ENCODE data around the gene PIAS1. TPM values are rescaled to one million over a fixed set of nuclear protein-coding genes. Genes with fewer than 3 reads are reported as not detected.

The PIAS1 gene
- total and polyA plus RNA-seq, 2 donors (not counting 3 experiments of a cell fraction or from before 2014, with no cell fraction given), result 23.7 to 24.2 TPM

DNA sequence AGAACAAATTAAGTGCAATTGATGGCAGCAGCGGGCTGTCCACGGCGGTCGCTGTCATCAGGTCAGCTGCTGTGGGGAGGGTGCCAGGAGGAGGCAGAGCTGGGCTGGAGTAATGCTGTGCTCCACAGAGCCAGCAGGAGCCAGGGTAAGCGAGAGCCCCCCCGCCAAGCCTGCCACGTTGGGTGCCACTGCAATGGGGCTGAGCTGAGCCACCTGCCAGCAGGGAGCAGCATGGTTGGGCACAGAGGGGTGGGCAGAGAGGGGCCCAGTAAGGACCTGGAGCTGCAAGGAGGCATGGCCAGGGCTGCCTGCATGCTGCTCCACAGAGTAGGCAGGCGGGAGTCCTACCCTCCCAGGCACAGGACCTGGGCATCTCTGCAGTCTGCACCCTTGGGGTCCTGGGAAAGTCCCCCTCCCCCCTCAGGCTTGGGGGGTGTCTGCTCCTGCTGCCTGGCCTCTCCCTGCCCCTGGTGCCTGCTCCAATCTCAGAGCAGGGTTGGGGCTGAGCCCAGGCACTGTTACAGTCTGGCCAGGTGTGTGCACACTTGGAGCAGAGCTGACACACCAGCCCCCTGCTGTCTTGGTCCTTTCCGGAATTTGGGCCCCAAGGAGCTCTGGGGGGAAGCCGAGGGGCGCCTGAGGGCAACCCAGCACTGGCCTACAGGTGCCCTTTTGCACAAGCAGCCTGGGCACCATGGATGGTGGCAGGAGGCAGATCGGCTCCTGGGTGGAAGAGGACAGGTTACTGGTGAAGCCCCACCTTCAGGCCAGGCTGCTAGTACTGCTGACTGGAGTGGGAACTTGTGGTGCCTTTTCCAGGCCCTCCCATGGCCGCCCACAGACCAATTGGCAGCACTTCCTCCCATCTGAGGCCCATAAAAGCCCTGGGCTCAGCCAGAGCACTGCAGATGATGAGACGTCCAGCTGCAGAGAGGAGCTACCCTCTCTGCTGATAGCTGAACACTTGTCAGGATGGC lies 8.5 kb upstream of the PIAS1 start:
- Histone ChIP-seq H3K4me2 (ENCODE audit: insufficient read depth, low read length) (no peak overlapping the region), H3K27ac (ENCODE audit: insufficient read depth, low read depth, low read length) (no peak overlapping the region), H3K27me3 (ENCODE audit: control insufficient read depth in 2 of 2, insufficient read depth in 2 of 2, low read length in 2 of 2) (peaks cover 2 to 4% of the 10 kb centered on the region in 2 experiments), H2AFZ (ENCODE audit: low read depth, low read length) (no peak overlapping the region), H3K79me2 (ENCODE audit: control insufficient read depth, insufficient read depth, low read length) (no peaks in the 10 kb centered on the region), H3K4me3 (replicated peaks in 1 of 3; ENCODE audit: insufficient read depth in 1 of 3, low read depth in 1 of 3, low read length in 3 of 3) (no peak overlapping the region), H3K9me1 (replicated peaks; ENCODE audit: control insufficient read depth, extremely low read depth, insufficient read depth, low read length) (no peaks in the 10 kb centered on the region), H3K9ac (replicated peaks; ENCODE audit: extremely low read depth, insufficient read depth, low read length) (no peak overlapping the region), H3K4me1 (ENCODE audit: control insufficient read depth, extremely low read depth, insufficient read depth, low read length) (no peaks in the 10 kb centered on the region), H3K9me3 (replicated peaks; ENCODE audit: control insufficient read depth, insufficient read depth, low read length) (no peaks in the 10 kb centered on the region), H3K36me3 (ENCODE audit: control insufficient read depth in 2 of 2, extremely low read depth in 1 of 2, insufficient read depth in 2 of 2, low read length in 2 of 2) (no peaks in the 10 kb centered on the region), H4K20me1 (replicated peaks; ENCODE audit: control insufficient read depth, extremely low read depth, insufficient read depth, low read length) (no peaks in the 10 kb centered on the region)
- dilution Hi-C loops (cut with MboI; ENCODE audit: extremely low pct_ligation_motif_present, low sequenced_read_pairs) (no loop called here), intact Hi-C loops (cut with micrococcal nuclease) (no loop called here)
- FAIRE-seq, result no peak
- no TSS peak for BruUV-seq (replicated peaks)
- no peak for DNase-seq (ENCODE audit: low read depth, low spot score)
- CTCF ChIA-PET, result interaction anchor here (1.1 to 1.7 kb wide), 2 partner anchors 108 to 110 kb away, joined by 3 to 4 read pairs; no protein-coding TSS in a partner anchor
- TF ChIP-seq POLR2A (IDR thresholded peaks at IDR 0.05; ENCODE audit: low read depth, low read length), result no peak
- TF ChIP-seq MYC (IDR thresholded peaks at IDR 0.05; ENCODE audit: low read depth, low read length), result no peak
- TF ChIP-seq EZH2 (IDR thresholded peaks at IDR 0.05; ENCODE audit: borderline replicate concordance, low read depth, low read length, severe bottlenecking), result no peak
- no peak for TF ChIP-seq POLR2AphosphoS5 (IDR thresholded peaks at IDR 0.05; ENCODE audit: insufficient read depth, low read depth, low read length)
- TF ChIP-seq JUN (IDR thresholded peaks at IDR 0.05; ENCODE audit: borderline replicate concordance, insufficient read depth, insufficient read length, low read depth), result no peak
- no peak for TF ChIP-seq FOS (IDR thresholded peaks at IDR 0.05; ENCODE audit: borderline replicate concordance, insufficient read depth, low read length)
- TF ChIP-seq, protein P1, sequence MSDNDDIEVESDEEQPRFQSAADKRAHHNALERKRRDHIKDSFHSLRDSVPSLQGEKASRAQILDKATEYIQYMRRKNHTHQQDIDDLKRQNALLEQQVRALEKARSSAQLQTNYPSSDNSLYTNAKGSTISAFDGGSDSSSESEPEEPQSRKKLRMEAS (IDR thresholded peaks at IDR 0.05; ENCODE audit: insufficient read depth, insufficient read length), result no peak
- no peak for TF ChIP-seq GATA2 (IDR thresholded peaks at IDR 0.05; ENCODE audit: insufficient read depth, insufficient read length, low read depth, low read length)
- TF ChIP-seq, protein P2, sequence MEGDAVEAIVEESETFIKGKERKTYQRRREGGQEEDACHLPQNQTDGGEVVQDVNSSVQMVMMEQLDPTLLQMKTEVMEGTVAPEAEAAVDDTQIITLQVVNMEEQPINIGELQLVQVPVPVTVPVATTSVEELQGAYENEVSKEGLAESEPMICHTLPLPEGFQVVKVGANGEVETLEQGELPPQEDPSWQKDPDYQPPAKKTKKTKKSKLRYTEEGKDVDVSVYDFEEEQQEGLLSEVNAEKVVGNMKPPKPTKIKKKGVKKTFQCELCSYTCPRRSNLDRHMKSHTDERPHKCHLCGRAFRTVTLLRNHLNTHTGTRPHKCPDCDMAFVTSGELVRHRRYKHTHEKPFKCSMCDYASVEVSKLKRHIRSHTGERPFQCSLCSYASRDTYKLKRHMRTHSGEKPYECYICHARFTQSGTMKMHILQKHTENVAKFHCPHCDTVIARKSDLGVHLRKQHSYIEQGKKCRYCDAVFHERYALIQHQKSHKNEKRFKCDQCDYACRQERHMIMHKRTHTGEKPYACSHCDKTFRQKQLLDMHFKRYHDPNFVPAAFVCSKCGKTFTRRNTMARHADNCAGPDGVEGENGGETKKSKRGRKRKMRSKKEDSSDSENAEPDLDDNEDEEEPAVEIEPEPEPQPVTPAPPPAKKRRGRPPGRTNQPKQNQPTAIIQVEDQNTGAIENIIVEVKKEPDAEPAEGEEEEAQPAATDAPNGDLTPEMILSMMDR (IDR thresholded peaks at IDR 0.05; ENCODE audit: extremely low read depth in 1 of 2, insufficient read depth in 1 of 2, low read depth in 1 of 2, low read length in 2 of 2), result no peak
- POLR2A ChIA-PET, result no interaction called here

All from endothelial cell of umbilical vein (primary cell).